GM21367 (cell line): ENCODE data around the gene CYP2R1.
"Not testable (repeated sequence)": the region's sequence is repeated elsewhere in the genome, so short reads cannot be mapped to it uniquely, and the experiment has no call there.

Source experiments
- ATAC-seq: cut with Tn5 transposase; IDR thresholded peaks from one replicate; pipeline ENCODE4 v1.9.1; 2021; ENCODE audit not compliant: unreplicated experiment

CYP2R1 gene

DNA sequence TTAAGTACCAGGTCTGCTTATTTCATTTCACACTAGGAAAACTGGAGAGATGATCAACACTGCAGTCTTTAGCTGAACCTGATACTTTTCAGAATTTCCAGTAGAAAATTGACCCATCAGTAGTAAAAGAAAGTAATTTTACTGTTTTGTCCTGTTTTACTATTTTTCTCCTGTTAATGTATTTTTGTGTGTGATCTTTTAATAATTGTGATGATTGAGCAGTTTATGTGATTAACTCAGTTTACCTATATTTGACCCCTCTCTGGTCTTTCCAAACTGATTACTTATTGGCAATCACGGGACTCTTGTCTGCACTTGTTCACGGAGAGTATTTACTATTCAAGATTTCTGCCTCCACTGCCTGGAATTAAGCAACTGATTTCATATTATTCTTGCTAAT is 546 bp upstream of the CYP2R1 start:
- ATAC-seq: no peak

DNA sequence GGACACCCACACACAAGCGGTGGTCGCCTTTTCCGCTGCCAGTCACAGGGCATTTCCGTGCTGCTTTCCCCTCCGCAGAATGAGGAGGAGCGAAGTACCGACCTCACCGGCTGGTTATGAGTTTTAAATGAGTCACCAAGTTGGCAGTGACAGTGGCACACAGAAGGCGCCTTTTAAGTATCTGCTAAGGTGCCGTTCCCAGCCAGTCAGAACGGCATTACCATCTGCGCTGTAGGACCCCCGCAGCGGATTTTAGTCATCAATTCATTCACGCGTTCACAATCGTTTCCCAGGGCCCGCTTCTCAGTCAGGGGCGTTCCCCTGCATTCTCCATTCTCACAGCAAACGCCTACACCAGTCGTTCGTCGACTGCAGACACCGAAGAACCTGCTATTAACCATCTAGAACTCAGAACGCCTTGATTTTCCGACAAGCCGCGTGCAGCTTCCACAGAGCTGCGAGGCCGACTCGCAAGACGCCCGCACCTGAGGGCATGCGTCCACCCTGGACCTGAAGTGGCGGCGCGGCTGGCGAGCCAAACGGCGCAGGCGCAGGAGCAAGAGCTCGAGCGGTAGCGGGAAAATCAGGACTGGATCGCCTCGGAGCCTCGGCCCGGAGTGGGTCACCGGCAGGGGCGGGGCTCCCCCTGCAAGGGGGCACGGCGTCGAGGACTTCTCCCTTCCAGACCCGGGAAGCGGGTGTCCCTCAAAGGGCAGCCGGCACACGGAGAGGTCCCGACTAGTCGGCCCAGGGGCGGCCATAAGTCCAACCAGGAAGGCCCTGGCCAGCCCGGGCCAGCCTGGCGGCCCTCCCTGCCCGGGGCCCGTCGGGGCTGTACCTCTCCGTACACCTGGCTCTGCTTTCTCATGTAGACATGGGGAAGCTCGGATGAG is 642 bp downstream of the CYP2R1 start:
- peak; percentile 43 for ATAC-seq

DNA sequence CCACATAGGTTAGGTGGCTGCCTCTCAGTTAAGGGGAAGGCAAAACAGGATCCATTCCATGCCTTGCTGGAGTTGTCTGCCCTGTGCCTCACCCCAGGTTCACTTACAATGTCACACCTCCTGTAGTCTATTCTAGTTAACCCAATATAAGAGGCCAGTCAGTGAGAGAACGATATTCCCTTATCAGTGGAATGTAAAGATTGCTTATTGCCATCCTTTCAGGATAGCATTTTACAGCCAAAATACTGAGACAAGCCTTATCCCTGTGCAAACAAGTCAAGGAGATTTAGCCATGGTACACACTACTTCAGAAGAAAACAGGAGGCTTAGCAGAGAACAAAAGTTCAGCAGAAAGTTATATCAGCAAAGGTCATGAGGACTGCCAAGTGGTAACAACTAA is 5.5 kb downstream of the CYP2R1 start:
- ATAC-seq: no peak

GRCh38 chr11:14884667-14885273 is 7.3 kb downstream of the CYP2R1 start:
- ATAC-seq: no peak

GRCh38 chr11:14883683-14884082 is 8.3 kb downstream of the CYP2R1 start:
- ATAC-seq: not testable (repeated sequence)

GRCh38 chr11:14882196-14882595 is 9.8 kb downstream of the CYP2R1 start:
- no peak for ATAC-seq

DNA sequence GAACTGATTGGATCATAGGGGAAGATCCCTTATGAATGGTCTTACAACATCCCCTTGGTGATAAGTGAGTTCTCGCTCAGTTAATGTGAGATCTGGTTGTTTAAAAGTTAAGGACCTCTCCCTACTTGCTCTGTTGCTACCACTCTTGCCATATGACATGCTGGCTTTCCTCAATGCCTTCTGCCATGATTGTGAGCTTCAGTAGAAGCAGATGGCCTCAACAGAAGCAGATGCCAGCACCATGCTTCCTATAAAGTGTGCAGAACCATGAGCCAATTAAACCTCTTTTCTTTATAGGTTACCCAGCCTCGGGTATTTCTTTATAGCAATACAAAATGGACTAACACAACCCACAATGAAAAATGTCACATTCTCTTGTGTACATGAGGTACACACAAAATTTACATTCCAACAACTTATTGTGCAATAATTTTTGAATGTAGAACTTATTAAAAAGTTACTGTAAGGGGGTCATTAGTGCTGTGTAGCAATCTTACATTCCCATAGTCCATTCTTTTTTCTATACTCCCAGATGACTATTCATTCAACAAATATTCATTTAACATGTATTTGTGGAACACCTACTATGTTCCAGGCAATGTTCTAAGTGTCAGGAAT is 10.3 kb downstream of the CYP2R1 start:
- no peak for ATAC-seq

GRCh38 chr11:14875163-14875562 is 16.9 kb downstream of the CYP2R1 start:
- ATAC-seq: no peak

- ATAC-seq: no peak
Measured at GRCh38 chr11:14873632-14874031, 18.4 kb downstream of the CYP2R1 start.

DNA sequence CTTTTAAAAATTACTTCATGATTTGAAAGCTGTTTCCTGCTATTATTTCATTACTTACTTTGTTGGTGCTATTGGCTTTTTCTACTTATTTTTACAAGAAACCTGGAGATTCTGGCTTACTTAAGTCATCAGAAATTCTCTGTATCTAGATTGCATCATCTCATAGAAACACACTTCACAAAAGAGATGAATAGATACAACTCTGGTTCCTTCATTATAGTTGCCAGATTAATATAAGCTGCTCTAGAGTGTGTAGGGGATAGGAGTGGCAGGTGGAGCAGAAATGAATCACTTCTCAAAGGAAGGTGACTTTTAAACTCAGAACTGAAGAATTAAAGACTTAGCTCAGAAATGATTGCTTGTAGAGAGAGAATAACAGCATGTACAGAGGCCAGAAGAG is 20.0 kb downstream of the CYP2R1 start:
- ATAC-seq: no peak

GRCh38 chr11:14863775-14864174 is 28.3 kb downstream of the CYP2R1 start:
- not testable (repeated sequence) for ATAC-seq

DNA sequence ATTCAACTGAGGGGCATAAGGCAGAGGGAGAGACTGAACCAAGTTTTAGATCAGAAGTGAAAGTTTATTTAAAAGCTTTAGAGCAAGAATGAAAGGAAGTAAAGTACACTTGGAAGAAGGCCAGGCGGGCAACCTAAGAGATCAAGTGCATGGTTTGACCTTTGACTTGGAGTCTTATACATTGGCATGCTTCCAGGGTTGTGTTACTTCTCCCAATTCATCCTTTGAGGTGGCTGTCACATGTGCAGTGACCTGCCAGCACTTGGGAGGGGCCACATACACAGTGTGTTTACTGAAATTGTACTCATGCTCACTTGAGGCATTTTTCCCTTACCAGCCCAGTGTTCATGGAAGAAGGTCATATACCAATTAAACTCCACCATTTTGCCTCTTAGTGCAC is 30.4 kb downstream of the CYP2R1 start:
- no peak for ATAC-seq

GRCh38 chr11:14860511-14860910 is 31.5 kb downstream of the CYP2R1 start:
- ATAC-seq: no peak

- no peak for ATAC-seq
Measured at GRCh38 chr11:14858404-14858803, 33.6 kb downstream of the CYP2R1 start.

DNA sequence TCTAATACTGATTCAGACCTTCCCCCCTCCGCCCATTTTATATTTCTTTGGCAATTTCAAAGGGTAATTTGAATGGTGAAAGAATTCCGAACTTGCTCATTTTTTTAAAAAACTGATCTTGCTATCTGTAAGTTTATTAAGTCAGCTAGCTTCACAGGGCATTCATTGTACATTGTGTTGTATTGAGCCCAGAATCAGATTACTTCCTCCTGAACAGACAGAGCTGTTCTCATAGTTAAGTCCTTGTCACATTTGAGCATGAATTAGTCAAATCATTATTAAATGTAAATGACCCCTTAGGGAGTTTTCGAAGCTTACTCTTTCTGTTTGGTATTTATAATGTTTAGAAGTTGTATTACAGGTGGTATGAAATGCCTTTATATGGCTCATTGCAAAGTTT is 34.4 kb downstream of the CYP2R1 start:
- no peak for ATAC-seq

DNA sequence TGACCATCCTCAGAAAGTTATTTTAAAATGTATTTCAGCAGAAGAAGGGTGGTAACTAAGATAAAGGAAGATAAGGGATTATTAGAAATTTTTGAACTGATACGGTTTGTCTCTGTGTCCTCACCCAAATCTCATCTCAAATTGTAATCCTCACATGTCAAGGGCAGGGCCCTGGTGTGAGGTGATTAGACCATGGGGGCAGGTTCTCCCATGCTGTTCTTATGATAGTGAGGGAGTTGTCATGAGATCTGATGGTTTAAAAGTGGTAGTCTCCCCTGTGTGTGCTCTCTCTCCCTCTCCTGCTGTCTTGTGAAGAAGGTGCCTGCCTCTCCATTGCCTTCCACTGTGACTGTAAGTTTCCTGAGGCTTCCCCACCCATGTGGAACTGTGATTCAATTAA is 36.1 kb downstream of the CYP2R1 start:
- no peak for ATAC-seq

DNA sequence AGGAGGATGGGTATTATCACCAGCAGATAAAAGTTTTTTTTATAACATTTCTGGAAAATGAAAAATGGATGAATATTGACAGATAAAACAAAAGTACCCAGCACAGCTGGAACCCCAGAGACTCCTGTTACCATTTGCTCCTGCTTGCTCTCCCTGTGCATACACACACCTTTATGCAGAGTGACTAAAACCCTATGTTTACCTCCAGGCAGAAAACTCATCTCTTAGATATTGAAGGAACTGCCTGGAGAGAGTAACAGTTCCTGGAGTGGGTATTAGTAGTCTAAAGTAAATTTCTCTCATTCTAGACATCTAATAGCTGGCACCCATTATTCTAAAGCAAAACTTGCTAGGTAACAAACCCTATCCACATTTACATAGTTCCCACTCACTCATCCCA is 38.0 kb downstream of the CYP2R1 start:
- no peak for ATAC-seq

GRCh38 chr11:14852571-14853177 is 39.4 kb downstream of the CYP2R1 start:
- ATAC-seq: no peak

DNA sequence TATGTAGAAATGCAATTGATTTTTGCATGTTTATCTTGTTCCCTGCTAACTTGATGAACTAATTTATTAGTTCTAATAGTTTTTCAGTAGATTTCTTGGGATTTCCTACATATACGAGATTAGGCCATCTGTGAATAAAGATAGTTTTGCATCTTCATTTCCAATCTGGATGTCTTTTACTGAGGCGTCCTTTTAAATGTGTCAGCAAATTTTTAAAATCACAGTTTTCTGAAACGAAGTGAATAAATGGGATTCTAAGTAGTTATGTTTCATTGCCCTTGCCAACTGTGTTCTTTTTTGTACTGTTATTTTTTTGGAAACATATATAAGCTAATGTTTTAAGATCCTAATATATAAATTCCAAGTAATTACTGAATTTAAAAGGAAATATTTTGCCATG is 50.0 kb downstream of the CYP2R1 start:
- ATAC-seq: no peak

DNA sequence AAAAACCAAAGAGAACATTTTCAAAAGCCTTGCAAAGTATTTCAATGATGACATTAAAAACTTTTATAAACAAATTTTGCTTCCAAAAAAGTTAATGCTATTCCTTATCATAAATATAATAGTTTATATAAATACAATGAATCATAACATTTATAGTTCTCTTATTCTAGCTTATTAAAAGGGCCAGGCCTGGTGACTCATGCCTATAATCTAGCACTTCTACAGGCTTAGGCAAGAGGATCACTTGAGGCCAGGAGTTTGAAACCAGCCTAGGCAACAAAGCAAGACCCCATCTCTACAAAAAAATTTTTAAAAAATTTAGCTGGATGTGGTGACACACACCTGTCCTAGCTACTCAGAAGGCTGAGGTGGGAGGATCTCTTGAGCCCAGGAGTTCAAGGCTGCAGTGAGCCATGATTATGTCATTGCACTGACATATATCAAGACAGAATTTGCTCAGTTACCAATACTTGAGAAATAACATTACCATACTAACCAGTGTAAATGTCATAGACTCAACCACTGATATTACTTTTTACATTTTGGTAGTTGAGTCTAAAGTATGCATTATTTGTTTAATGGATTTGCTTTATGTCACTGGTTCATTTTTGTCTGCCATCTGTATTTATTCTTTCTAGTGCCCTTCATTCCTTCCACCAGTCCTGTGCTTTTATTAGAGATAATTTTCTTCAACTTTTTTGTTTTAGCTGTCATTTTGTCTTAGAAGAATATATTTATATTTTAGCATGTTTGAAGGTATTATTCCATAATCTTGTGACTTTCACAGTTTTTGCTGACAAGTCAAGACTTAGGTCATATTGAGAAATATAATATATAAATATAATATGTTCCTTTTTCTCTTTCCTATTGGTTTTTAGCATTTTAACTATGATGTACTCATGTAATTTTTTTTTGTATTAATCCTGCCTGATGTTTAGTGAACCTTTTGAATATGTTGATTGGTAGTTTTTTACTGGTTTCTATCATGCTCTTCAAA is 56.2 kb downstream of the CYP2R1 start:
- ATAC-seq: no peak
